K562 (cell line): ENCODE results near the gene HNRNPF. TPM values are rescaled to one million over a fixed set of nuclear protein-coding genes. Genes with fewer than 3 reads are reported as not detected.

ENCODE experiments used
- ETV1 ChIP-seq: fragments of 450-650 bp; conservative IDR thresholded peaks from 2 replicates; pipeline ENCODE4 v1.6.1; 2016; ENCODE audit warnings: missing genetic modification characterization, control low read depth, low read depth, missing compliant biosample characterization
- HDAC1 ChIP-seq, 2 experiments: fragments of 450-650 bp; IDR thresholded peaks; 2 replicates each; pipeline ENCODE4 v1.6.1; 2016 to 2017; ENCODE audit warnings: inconsistent platforms in 1 of 2, mild to moderate bottlenecking in 1 of 2, moderate library complexity in 1 of 2
- MYC ChIP-seq, 2 experiments: fragments of 250-450 bp in 1 of 2; sonication (Bioruptor Pico) in 1 of 2; IDR thresholded peaks; 2 replicates each; pipeline versions ENCODE4 v1.5.1 to v1.6.1; 2012 to 2021; ENCODE audit warnings: low read depth in 2 of 2, borderline replicate concordance in 1 of 2, improper control_type of control experiment in 1 of 2, low read length in 1 of 2, mild to moderate bottlenecking in 1 of 2, moderate library complexity in 1 of 2
- PML ChIP-seq: IDR thresholded peaks from 2 replicates; pipeline ENCODE4 v1.6.1; 2012; ENCODE audit warnings: low read length, inconsistent platforms
- RERE ChIP-seq: sonication (generic); formaldehyde crosslinking; IDR thresholded peaks from 2 replicates; pipeline ENCODE4 v1.8.0; 2023; ENCODE audit warnings: missing genetic modification reagents, mild to moderate bottlenecking, borderline replicate concordance
- USF1 ChIP-seq: sonication (generic); formaldehyde crosslinking; IDR thresholded peaks from 2 replicates; pipeline ENCODE4 v1.9.0; 2022; ENCODE audit warnings: mild to moderate bottlenecking, missing genetic modification reagents
- YY1 ChIP-seq, 3 experiments: IDR thresholded peaks; 2 replicates each; pipeline ENCODE4 v1.6.1; 2011; ENCODE audit warnings: low read length in 2 of 3, mild to moderate bottlenecking in 2 of 3, moderate library complexity in 2 of 3, borderline replicate concordance in 1 of 3, control low read depth in 1 of 3, low read depth in 1 of 3; ENCODE audit not compliant: insufficient read depth in 3 of 3, insufficient replicate concordance in 2 of 3, control insufficient read depth in 1 of 3, insufficient read length in 1 of 3; ENCODE audit errors: extremely low read depth in 1 of 3
- ZNF24 ChIP-seq: fragments of 450-650 bp; IDR thresholded peaks from 2 replicates; pipeline ENCODE4 v1.6.1; 2016
- ZNF592 ChIP-seq: fragments of 450-650 bp; IDR thresholded peaks from 2 replicates; pipeline ENCODE4 v1.6.1; 2017; ENCODE audit warnings: antibody characterized with exemption, mild to moderate bottlenecking
- polyA plus RNA-seq, 8 experiments: library from polyadenylated mRNA; depleted of rRNA in 4 of 8; stranded (reverse) in 5 of 8; unstranded in 3 of 8; fragments of >200 nt; fragmentation: Nextera tagmentation in 2 of 8; fragmentation: Illumina TruSeq in 1 of 8; extraction: Ambion mirVana in 2 of 8; extraction: Trizol in 1 of 8; gene quantifications; 2 replicates each; pipeline versions ENCODE4 v1.2.1 to v1.2.3, GENCODE V29; 2011 to 2014; ENCODE audit warnings: inconsistent platforms in 1 of 8, missing spikeins in 1 of 8
- total RNA-seq, 7 experiments: library from RNA; depleted of rRNA in 6 of 7; stranded (reverse); fragments of >200 nt in 6 of 7; fragmentation: Illumina TruSeq in 2 of 7; extraction: Trizol in 2 of 7; gene quantifications; 2 replicates each; pipeline versions ENCODE4 v1.2.1 to v1.2.3, GENCODE V29; 2011 to 2021; ENCODE audit warnings: low replicate concordance in 1 of 7
- TF ChIP-seq, protein P1 (sequence below): sonication (generic); formaldehyde crosslinking; IDR thresholded peaks from 2 replicates; pipeline ENCODE4 v1.8.1; 2023; ENCODE audit warnings: mild to moderate bottlenecking, missing genetic modification reagents

Gene HNRNPF
- total and polyA plus RNA-seq, 9 of the 15 experiments (the other 6 are each of a cell fraction or from before 2014, with no cell fraction given) = 192 to 489 (median 416) TPM

GRCh38 chr10:43420369-43421200 lies 11.6 kb upstream of the HNRNPF start (continued):
- TF ChIP-seq HDAC1 (IDR thresholded peaks at IDR 0.05) = peak in 1 of 2 experiments; percentile 80; a peak in 2 of 4 replicates
- 0 out of 2 replicates have a peak, but pooled peaks have one; percentile 19 for TF ChIP-seq ZNF24
- 0 out of 2 replicates have a peak, but pooled peaks have one; percentile 9 for TF ChIP-seq ETV1
- no peak for TF ChIP-seq PML
- no peak for TF ChIP-seq RERE (CRISPR knock-in tag)
- TF ChIP-seq YY1 (IDR thresholded peaks at IDR 0.05; ENCODE audit: borderline replicate concordance in 1 of 3, control insufficient read depth in 1 of 3, extremely low read depth in 1 of 3, insufficient read depth in 3 of 3, insufficient read length in 1 of 3, insufficient replicate concordance in 2 of 3, low read depth in 1 of 3, low read length in 2 of 3) = peak; percentile 6 to 36 (median 8)
- TF ChIP-seq, protein P1, sequence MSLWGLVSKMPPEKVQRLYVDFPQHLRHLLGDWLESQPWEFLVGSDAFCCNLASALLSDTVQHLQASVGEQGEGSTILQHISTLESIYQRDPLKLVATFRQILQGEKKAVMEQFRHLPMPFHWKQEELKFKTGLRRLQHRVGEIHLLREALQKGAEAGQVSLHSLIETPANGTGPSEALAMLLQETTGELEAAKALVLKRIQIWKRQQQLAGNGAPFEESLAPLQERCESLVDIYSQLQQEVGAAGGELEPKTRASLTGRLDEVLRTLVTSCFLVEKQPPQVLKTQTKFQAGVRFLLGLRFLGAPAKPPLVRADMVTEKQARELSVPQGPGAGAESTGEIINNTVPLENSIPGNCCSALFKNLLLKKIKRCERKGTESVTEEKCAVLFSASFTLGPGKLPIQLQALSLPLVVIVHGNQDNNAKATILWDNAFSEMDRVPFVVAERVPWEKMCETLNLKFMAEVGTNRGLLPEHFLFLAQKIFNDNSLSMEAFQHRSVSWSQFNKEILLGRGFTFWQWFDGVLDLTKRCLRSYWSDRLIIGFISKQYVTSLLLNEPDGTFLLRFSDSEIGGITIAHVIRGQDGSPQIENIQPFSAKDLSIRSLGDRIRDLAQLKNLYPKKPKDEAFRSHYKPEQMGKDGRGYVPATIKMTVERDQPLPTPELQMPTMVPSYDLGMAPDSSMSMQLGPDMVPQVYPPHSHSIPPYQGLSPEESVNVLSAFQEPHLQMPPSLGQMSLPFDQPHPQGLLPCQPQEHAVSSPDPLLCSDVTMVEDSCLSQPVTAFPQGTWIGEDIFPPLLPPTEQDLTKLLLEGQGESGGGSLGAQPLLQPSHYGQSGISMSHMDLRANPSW (CRISPR knock-in tag) = no peak
- peak; percentile 82 for TF ChIP-seq ZNF592
- peak; percentile 72 for TF ChIP-seq USF1 (CRISPR knock-in tag)
- TF ChIP-seq MYC (IDR thresholded peaks at IDR 0.05; ENCODE audit: low read depth, low read length) = peak; percentile 80
- no peak; the same call in 1 of the 2 replicates for TF ChIP-seq MYC (CRISPR knock-in tag; IDR thresholded peaks at IDR 0.05; ENCODE audit: borderline replicate concordance, low read depth)
